ENCODE results near the gene RAB11A.

RAB11A gene

GRCh38 chr15:65918357-65918920 lies 49.1 kb downstream of the RAB11A start:
- no peak for DNase-seq

GRCh38 chr15:65918945-65919344 lies 49.7 kb downstream of the RAB11A start:
- DNase-seq, result no peak

GRCh38 chr15:65919353-65919752 lies 50.1 kb downstream of the RAB11A start:
- no peak for DNase-seq

GRCh38 chr15:65920121-65920520 lies 50.8 kb downstream of the RAB11A start:
- peak in 1 of 3 experiments; percentile 18 for DNase-seq

- DNase-seq, result no peak
Observed at GRCh38 chr15:65920825-65921309, 51.6 kb downstream of the RAB11A start.

GRCh38 chr15:65921780-65922179 lies 52.5 kb downstream of the RAB11A start:
- DNase-seq, result no peak

- DNase-seq, result no peak
Observed at GRCh38 chr15:65922621-65923020, 53.3 kb downstream of the RAB11A start.

- DNase-seq, result no peak
Observed at GRCh38 chr15:65923264-65923663, 54.0 kb downstream of the RAB11A start.

GRCh38 chr15:65924004-65924403 lies 54.7 kb downstream of the RAB11A start:
- DNase-seq, result no peak

- no peak for DNase-seq
Observed at GRCh38 chr15:65925338-65925737, 56.0 kb downstream of the RAB11A start.

- DNase-seq, result no peak
Observed at GRCh38 chr15:65926459-65926858, 57.2 kb downstream of the RAB11A start.

- DNase-seq, result no peak
Observed at GRCh38 chr15:65926899-65927298, 57.6 kb downstream of the RAB11A start.

GRCh38 chr15:65927545-65927944 lies 58.3 kb downstream of the RAB11A start:
- DNase-seq, result no peak

GRCh38 chr15:65929573-65929972 lies 60.3 kb downstream of the RAB11A start:
- DNase-seq, result no peak

GRCh38 chr15:65930134-65930533 lies 60.8 kb downstream of the RAB11A start:
- peak in 2 of 3 experiments; percentile 85 to 94 for DNase-seq

- DNase-seq, result no peak
Observed at GRCh38 chr15:65931221-65931620, 61.9 kb downstream of the RAB11A start.

GRCh38 chr15:65935391-65935790 lies 66.1 kb downstream of the RAB11A start:
- no peak for DNase-seq

- DNase-seq, result peak in 1 of 3 experiments; percentile 54
Observed at GRCh38 chr15:65936282-65936681, 67.0 kb downstream of the RAB11A start.

- DNase-seq, result no peak
Observed at GRCh38 chr15:65937054-65937453, 67.8 kb downstream of the RAB11A start.

GRCh38 chr15:65937476-65937875 lies 68.2 kb downstream of the RAB11A start:
- no peak for DNase-seq

- peak in 2 of 3 experiments; percentile 43 to 76 for DNase-seq
Observed at GRCh38 chr15:65938604-65939003, 69.3 kb downstream of the RAB11A start.

- DNase-seq, result peak in 2 of 3 experiments; percentile 83 to 92
Observed at GRCh38 chr15:65939901-65940617, 70.8 kb downstream of the RAB11A start.

- DNase-seq, result no peak
Observed at GRCh38 chr15:65940618-65940909, 71.3 kb downstream of the RAB11A start.
